ENCODE measurements around the gene TCF7L2. TPM values are rescaled to one million over a fixed set of nuclear protein-coding genes. Genes with fewer than 3 reads are reported as not detected.

Gene TCF7L2
- total RNA-seq, 1 experiment from 2014 or later, result 45.2 TPM

DNA sequence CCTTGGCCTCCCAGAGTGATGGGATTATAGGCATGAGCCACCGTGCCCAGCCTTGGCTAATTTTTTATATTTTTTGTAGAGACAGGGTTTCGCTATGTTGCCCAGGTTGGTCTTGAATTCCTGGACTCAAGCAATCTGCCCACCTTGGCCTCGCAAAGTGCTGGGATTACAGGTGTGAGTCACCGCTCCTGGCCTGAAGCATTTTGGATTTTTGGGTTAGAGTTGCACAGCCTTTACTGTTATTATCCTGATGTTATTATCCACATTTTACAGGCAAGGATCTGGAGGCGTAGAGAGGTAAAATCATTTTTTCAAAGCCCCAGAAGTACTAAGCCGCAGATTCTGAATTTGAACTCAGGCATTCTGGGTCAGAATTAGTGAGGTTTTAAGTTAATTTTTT, 75.4 kb downstream of the TCF7L2 start:
- DNase-seq (ENCODE audit: low read depth, low spot score) (no peak), ATAC-seq (no peak)
- ChIA-PET POLR2A (interaction anchor here (0.7 kb wide), 1 partner anchor 77 kb away, joined by 3 read pairs; no protein-coding TSS in a partner anchor), CTCF (no interaction called here)
- BruUV-seq (replicated peaks), result no TSS peak
- H3K27ac ChIP-seq (ENCODE audit: low read length), result no peak overlapping the region
- intact Hi-C loops (cut with micrococcal nuclease; ENCODE audit: unreplicated experiment), result no loop called here
- H3K9me3 ChIP-seq (ENCODE audit: control insufficient read depth, insufficient read depth, low read depth, low read length), result no peaks in the 10 kb centered on the region
- in situ Hi-C loops (cut with HindIII; ENCODE audit: low pct_unique_long_range_greater_than_20kb, low sequenced_read_pairs), result no loop called here
- H3K4me1 ChIP-seq (ENCODE audit: control insufficient read depth, insufficient read depth, low read length), result peaks cover 59% of the 10 kb centered on the region
- H3K36me3 ChIP-seq (ENCODE audit: control insufficient read depth, insufficient read depth, low read length), result no peaks in the 10 kb centered on the region
- TF ChIP-seq, protein P1, sequence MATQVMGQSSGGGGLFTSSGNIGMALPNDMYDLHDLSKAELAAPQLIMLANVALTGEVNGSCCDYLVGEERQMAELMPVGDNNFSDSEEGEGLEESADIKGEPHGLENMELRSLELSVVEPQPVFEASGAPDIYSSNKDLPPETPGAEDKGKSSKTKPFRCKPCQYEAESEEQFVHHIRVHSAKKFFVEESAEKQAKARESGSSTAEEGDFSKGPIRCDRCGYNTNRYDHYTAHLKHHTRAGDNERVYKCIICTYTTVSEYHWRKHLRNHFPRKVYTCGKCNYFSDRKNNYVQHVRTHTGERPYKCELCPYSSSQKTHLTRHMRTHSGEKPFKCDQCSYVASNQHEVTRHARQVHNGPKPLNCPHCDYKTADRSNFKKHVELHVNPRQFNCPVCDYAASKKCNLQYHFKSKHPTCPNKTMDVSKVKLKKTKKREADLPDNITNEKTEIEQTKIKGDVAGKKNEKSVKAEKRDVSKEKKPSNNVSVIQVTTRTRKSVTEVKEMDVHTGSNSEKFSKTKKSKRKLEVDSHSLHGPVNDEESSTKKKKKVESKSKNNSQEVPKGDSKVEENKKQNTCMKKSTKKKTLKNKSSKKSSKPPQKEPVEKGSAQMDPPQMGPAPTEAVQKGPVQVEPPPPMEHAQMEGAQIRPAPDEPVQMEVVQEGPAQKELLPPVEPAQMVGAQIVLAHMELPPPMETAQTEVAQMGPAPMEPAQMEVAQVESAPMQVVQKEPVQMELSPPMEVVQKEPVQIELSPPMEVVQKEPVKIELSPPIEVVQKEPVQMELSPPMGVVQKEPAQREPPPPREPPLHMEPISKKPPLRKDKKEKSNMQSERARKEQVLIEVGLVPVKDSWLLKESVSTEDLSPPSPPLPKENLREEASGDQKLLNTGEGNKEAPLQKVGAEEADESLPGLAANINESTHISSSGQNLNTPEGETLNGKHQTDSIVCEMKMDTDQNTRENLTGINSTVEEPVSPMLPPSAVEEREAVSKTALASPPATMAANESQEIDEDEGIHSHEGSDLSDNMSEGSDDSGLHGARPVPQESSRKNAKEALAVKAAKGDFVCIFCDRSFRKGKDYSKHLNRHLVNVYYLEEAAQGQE (IDR thresholded peaks at IDR 0.05; ENCODE audit: insufficient read depth in 1 of 2, low read depth in 2 of 2, low read length in 1 of 2), result no peak
- TF ChIP-seq, protein P2, sequence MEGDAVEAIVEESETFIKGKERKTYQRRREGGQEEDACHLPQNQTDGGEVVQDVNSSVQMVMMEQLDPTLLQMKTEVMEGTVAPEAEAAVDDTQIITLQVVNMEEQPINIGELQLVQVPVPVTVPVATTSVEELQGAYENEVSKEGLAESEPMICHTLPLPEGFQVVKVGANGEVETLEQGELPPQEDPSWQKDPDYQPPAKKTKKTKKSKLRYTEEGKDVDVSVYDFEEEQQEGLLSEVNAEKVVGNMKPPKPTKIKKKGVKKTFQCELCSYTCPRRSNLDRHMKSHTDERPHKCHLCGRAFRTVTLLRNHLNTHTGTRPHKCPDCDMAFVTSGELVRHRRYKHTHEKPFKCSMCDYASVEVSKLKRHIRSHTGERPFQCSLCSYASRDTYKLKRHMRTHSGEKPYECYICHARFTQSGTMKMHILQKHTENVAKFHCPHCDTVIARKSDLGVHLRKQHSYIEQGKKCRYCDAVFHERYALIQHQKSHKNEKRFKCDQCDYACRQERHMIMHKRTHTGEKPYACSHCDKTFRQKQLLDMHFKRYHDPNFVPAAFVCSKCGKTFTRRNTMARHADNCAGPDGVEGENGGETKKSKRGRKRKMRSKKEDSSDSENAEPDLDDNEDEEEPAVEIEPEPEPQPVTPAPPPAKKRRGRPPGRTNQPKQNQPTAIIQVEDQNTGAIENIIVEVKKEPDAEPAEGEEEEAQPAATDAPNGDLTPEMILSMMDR (IDR thresholded peaks at IDR 0.05), result no peak
- TF ChIP-seq POLR2AphosphoS5 (IDR thresholded peaks at IDR 0.05; ENCODE audit: low read depth, low read length), result no peak
- no peak for TF ChIP-seq SIN3A (IDR thresholded peaks at IDR 0.05; ENCODE audit: borderline replicate concordance, insufficient read depth, low read depth, low read length)
- TF ChIP-seq TCF7L2 (IDR thresholded peaks at IDR 0.05; ENCODE audit: low read depth, low read length), result no peak
- no peaks in the 10 kb centered on the region for H3K27me3 ChIP-seq (ENCODE audit: control insufficient read depth, insufficient read depth, low read length)
- H3K4me3 ChIP-seq (ENCODE audit: low read depth in 2 of 2, low read length in 2 of 2), result no peak overlapping the region

DNA sequence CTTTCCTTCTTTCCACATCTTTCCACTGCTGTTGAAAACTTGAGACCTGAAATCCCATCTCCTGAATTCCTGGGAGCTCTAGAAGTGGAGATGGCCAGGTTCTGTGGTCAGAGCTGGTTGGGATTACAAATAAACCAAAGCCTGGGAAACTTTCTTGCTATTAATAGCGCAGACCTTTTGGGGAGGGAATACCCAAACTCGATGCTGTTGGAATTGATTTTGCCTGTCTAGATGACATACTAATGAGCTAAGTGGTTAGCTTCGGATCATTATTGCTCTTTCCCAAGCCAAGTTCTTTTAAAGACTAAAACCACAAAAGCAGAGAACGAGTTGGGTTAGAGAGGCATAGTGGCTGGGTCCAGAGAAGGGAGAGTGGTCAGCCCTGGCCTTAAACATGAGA, 76.6 kb downstream of the TCF7L2 start:
- ATAC-seq (no peak), DNase-seq (ENCODE audit: low read depth, low spot score) (no peak)
- Histone ChIP-seq H3K9me3 (ENCODE audit: control insufficient read depth, insufficient read depth, low read depth, low read length) (no peaks in the 10 kb centered on the region), H3K27ac (ENCODE audit: low read length) (peak overlapping the region; percentile 71), H3K4me3 (ENCODE audit: low read depth in 2 of 2, low read length in 2 of 2) (no peak overlapping the region), H3K27me3 (ENCODE audit: control insufficient read depth, insufficient read depth, low read length) (no peaks in the 10 kb centered on the region), H3K4me1 (ENCODE audit: control insufficient read depth, insufficient read depth, low read length) (peaks cover 56% of the 10 kb centered on the region), H3K36me3 (ENCODE audit: control insufficient read depth, insufficient read depth, low read length) (no peaks in the 10 kb centered on the region)
- intact Hi-C loops (cut with micrococcal nuclease; ENCODE audit: unreplicated experiment) (no loop called here), in situ Hi-C loops (cut with HindIII; ENCODE audit: low pct_unique_long_range_greater_than_20kb, low sequenced_read_pairs) (no loop called here)
- TF ChIP-seq TCF7L2 (IDR thresholded peaks at IDR 0.05; ENCODE audit: low read depth, low read length) (no peak), POLR2AphosphoS5 (IDR thresholded peaks at IDR 0.05; ENCODE audit: low read depth, low read length) (no peak), SIN3A (IDR thresholded peaks at IDR 0.05; ENCODE audit: borderline replicate concordance, insufficient read depth, low read depth, low read length) (no peak)
- TF ChIP-seq, protein P2 (IDR thresholded peaks at IDR 0.05), result no peak
- ChIA-PET POLR2A (no interaction called here), CTCF (no interaction called here)
- BruUV-seq (replicated peaks), result no TSS peak
